B cell (primary cell): ENCODE results near the gene CHST11. TPM values are rescaled to one million over a fixed set of nuclear protein-coding genes. Genes with fewer than 3 reads are reported as not detected.

Experiments used
- ATAC-seq: fragments of 200-7000 bp; cut with Tn5 transposase; one replicate; pipeline ENCODE4 v1.10.0; 2021; ENCODE audit warnings: low read depth, mild to moderate bottlenecking, moderate number of reproducible peaks, moderate library complexity
- CTCF ChIA-PET: fragments of 350-600 bp; sonication (Branson Sonifier 250); formaldehyde crosslinking; loops from one replicate; lab custom pipeline; 2021; ENCODE audit warnings: antibody characterized with exemption, inconsistent platforms; lab: Charles Lee
- POLR2A ChIA-PET: fragments of 350-600 bp; sonication (Branson Sonifier 250); formaldehyde crosslinking; loops from one replicate; lab custom pipeline; 2021; ENCODE audit warnings: antibody characterized with exemption; lab: Charles Lee
- DNase-seq: peaks from one replicate; pipeline ENCODE4 v3.0.0; 2013
- H2AFZ ChIP-seq: 2 replicates; pipeline ENCODE4 v1.6.1; 2012; ENCODE audit warnings: mild to moderate bottlenecking, low read depth, low read length; ENCODE audit not compliant: insufficient read depth, poor library complexity, severe bottlenecking
- H3K27ac ChIP-seq, 2 donors: 1 replicate in 1 of 2; 2 replicates in 1 of 2; pipeline ENCODE4 v1.5.1; 2012 to 2013; ENCODE audit warnings: low read length in 2 of 2, mild to moderate bottlenecking in 2 of 2, moderate library complexity in 1 of 2
- H3K27me3 ChIP-seq, 4 experiments: fragments of 200-600 bp in 1 of 4; sonication (generic) in 1 of 4; replicated peaks in 1 of 4; 1 replicate in 2 of 4; 2 replicates in 2 of 4; pipeline versions ENCODE4 v1.6.1 to v1.7.0; 2013 to 2016; ENCODE audit warnings: low read length in 3 of 4, mild to moderate bottlenecking in 2 of 4, mixed read lengths in 1 of 4, moderate library complexity in 1 of 4; ENCODE audit not compliant: insufficient read depth in 4 of 4, control insufficient read depth in 3 of 4; ENCODE audit errors: control extremely low read depth in 1 of 4
- H3K36me3 ChIP-seq, 2 experiments: replicated peaks in 1 of 2; 1 replicate in 1 of 2; 2 replicates in 1 of 2; pipeline versions ENCODE4 v1.6.1 to v1.7.1; 2013; ENCODE audit warnings: low read length in 1 of 2; ENCODE audit not compliant: insufficient read depth in 2 of 2, control insufficient read depth in 1 of 2; ENCODE audit errors: control extremely low read depth in 1 of 2, extremely low read depth in 1 of 2
- H3K4me1 ChIP-seq, 2 donors: fragments of 200-600 bp in 1 of 2; sonication (generic) in 1 of 2; 1 replicate in 1 of 2; 2 replicates in 1 of 2; pipeline versions ENCODE4 v1.5.1 to v1.6.1; 2013 to 2017; ENCODE audit warnings: low read length in 2 of 2; ENCODE audit not compliant: control insufficient read depth in 2 of 2, insufficient read depth in 2 of 2
- H3K4me2 ChIP-seq: replicated peaks from 2 replicates; pipeline ENCODE3; 2012; ENCODE audit warnings: mild to moderate bottlenecking, low read depth, low read length; ENCODE audit not compliant: poor library complexity, severe bottlenecking
- H3K4me3 ChIP-seq, 5 experiments: fragments of 200-600 bp in 1 of 5; sonication (generic) in 1 of 5; 1 replicate in 3 of 5; 2 replicates in 2 of 5; pipeline versions ENCODE4 v1.5.1 to v1.7.0; 2011 to 2016; ENCODE audit warnings: low read length in 4 of 5, mild to moderate bottlenecking in 4 of 5, low read depth in 2 of 5, control low read depth in 1 of 5, moderate library complexity in 1 of 5; ENCODE audit not compliant: insufficient read depth in 1 of 5; ENCODE audit errors: control extremely low read depth in 1 of 5, extremely low read depth in 1 of 5
- H3K79me2 ChIP-seq: fragments of 200-600 bp; sonication (generic); one replicate; pipeline ENCODE4 v1.6.0; 2016; ENCODE audit warnings: low read length; ENCODE audit not compliant: control insufficient read depth, insufficient read depth
- H3K9ac ChIP-seq: fragments of 200-600 bp; sonication (generic); 2 replicates; pipeline ENCODE4 v1.6.1; 2017; ENCODE audit warnings: mild to moderate bottlenecking, low read length, moderate library complexity
- H3K9me3 ChIP-seq, 3 donors: one replicate each; pipeline versions ENCODE4 v1.6.1 to v1.7.1; 2013; ENCODE audit warnings: low read length in 2 of 3; ENCODE audit not compliant: control insufficient read depth in 2 of 3, insufficient read depth in 1 of 3; ENCODE audit errors: control extremely low read depth in 1 of 3
- H4K20me1 ChIP-seq: 2 replicates; pipeline ENCODE4 v1.6.0; 2012; ENCODE audit warnings: mild to moderate bottlenecking, low read length; ENCODE audit not compliant: insufficient read depth, control insufficient read depth, poor library complexity, severe bottlenecking
- H3K27ac Mint-ChIP-seq: one replicate; pipeline ENCODE4 v1.8.0; 2021; ENCODE audit warnings: mixed read lengths
- H3K27me3 Mint-ChIP-seq: one replicate; pipeline ENCODE4 v1.8.0; 2021; ENCODE audit warnings: mixed read lengths
- H3K4me1 Mint-ChIP-seq: one replicate; pipeline ENCODE4 v1.8.0; 2021; ENCODE audit warnings: mixed read lengths
- H3K4me3 Mint-ChIP-seq: one replicate; pipeline ENCODE4 v1.8.0; 2021; ENCODE audit warnings: mixed read lengths
- H3K9me3 Mint-ChIP-seq: one replicate; pipeline ENCODE4 v1.8.0; 2022; ENCODE audit warnings: mixed read lengths; ENCODE audit not compliant: insufficient read depth
- CTCF ChIP-seq: fragments of 200-600 bp; IDR thresholded peaks from one replicate; pipeline ENCODE4 v1.8.0; 2022; ENCODE audit warnings: antibody characterized with exemption, mild to moderate bottlenecking
- EZH2 ChIP-seq: IDR thresholded peaks from 2 replicates; pipeline ENCODE4 v1.6.1; 2012; ENCODE audit warnings: borderline replicate concordance, low read depth, mild to moderate bottlenecking, moderate library complexity, low read length; ENCODE audit not compliant: insufficient read depth, poor library complexity, severe bottlenecking
- WGBS: methylation state at CpG from one replicate; pipeline ENCODE4 v1.1.5; 2013; ENCODE audit warnings: missing lambda C conversion rate; ENCODE audit not compliant: insufficient coverage; 5-methylcytosine and 5-hydroxymethylcytosine counted together
- intact Hi-C: fragments of 100-400 bp; cut with micrococcal nuclease; formaldehyde crosslinking; loops from one replicate; pipeline ENCODE4 v1.10.0; 2022
- polyA plus RNA-seq: library from polyadenylated mRNA; depleted of rRNA; stranded (reverse); fragments of >200 nt; gene quantifications from 2 replicates; pipeline ENCODE4 v1.2.3, GENCODE V29; 2012
- total RNA-seq, 2 donors: library from RNA; stranded (reverse); fragments of 120-200 nt in 1 of 2; gene quantifications; 1 replicate in 1 of 2; 2 replicates in 1 of 2; pipeline versions ENCODE4 v1.2.3 to v1.2.4, GENCODE V29; 2013 to 2022

CHST11 gene
- total and polyA plus RNA-seq, 2 donors (not counting 1 experiment from before 2014, with no cell fraction given): 46.3 to 152 TPM

GRCh38 chr12:104424955-104425354 lies 31.8 kb upstream of the CHST11 start:
- no peaks in the 10 kb centered on the region for H3K27me3 Mint-ChIP-seq
- CTCF ChIA-PET: no interaction called here

GRCh38 chr12:104425614-104426013 lies 31.1 kb upstream of the CHST11 start:
- CTCF ChIA-PET: interaction anchor here (1.5 kb wide), 2 partner anchors 9 to 44 kb away, joined by 3 to 7 read pairs; no protein-coding TSS in a partner anchor
- peaks cover 6 to 9% of the 10 kb centered on the region in 2 donors for H3K4me1 ChIP-seq
- H3K4me3 Mint-ChIP-seq: no peak overlapping the region
- POLR2A ChIA-PET: no interaction called here
- TF ChIP-seq CTCF (no peak), EZH2 (no peak)
- no peak overlapping the region for H3K27ac Mint-ChIP-seq
- H3K36me3 ChIP-seq: no peaks in the 10 kb centered on the region
- peaks cover 0 to 13% (median 9%) of the 10 kb centered on the region in 3 donors for H3K9me3 ChIP-seq
- H3K27ac ChIP-seq: no peak overlapping the region
- no peaks in the 10 kb centered on the region for H4K20me1 ChIP-seq
- no peak overlapping the region for H3K9ac ChIP-seq
- H3K27me3 ChIP-seq: no peaks in the 10 kb centered on the region
- no peak overlapping the region for H2AFZ ChIP-seq
- ATAC-seq (no peak), DNase-seq (no peak)
- H3K79me2 ChIP-seq: no peaks in the 10 kb centered on the region
- H3K27me3 Mint-ChIP-seq: no peaks in the 10 kb centered on the region
- no peak overlapping the region for H3K4me2 ChIP-seq
- WGBS: 98% methylated on average over 4 of the region's 4 CpGs
- no peak overlapping the region for H3K4me3 ChIP-seq
- intact Hi-C loops: no loop called here
- H3K4me1 Mint-ChIP-seq: peaks cover 10% of the 10 kb centered on the region
- H3K9me3 Mint-ChIP-seq: no peaks in the 10 kb centered on the region

More at GRCh38 chr12:104424955-104425354, 31.8 kb upstream of the CHST11 start:
- H3K79me2 ChIP-seq: no peaks in the 10 kb centered on the region
- H4K20me1 ChIP-seq: no peaks in the 10 kb centered on the region
- H3K36me3 ChIP-seq: no peaks in the 10 kb centered on the region
- ATAC-seq: no peak
- no CpG with 5 or more reads among the region's 1 CpG for WGBS
- no peak overlapping the region for H3K9ac ChIP-seq
- no peak overlapping the region for H3K4me3 ChIP-seq
- POLR2A ChIA-PET: no interaction called here
- peaks cover 6 to 9% of the 10 kb centered on the region in 2 donors for H3K4me1 ChIP-seq
- TF ChIP-seq EZH2 (no peak), CTCF (no peak)
- H3K27ac ChIP-seq: no peak overlapping the region
- H3K4me2 ChIP-seq: no peak overlapping the region
- peaks cover 0 to 13% (median 9%) of the 10 kb centered on the region in 3 donors for H3K9me3 ChIP-seq
- DNase-seq: no peak
- peaks cover 10% of the 10 kb centered on the region for H3K4me1 Mint-ChIP-seq
- no peak overlapping the region for H2AFZ ChIP-seq
- no peaks in the 10 kb centered on the region for H3K27me3 ChIP-seq
- no peaks in the 10 kb centered on the region for H3K9me3 Mint-ChIP-seq
- intact Hi-C loops: no loop called here
- H3K4me3 Mint-ChIP-seq: no peak overlapping the region
- H3K27ac Mint-ChIP-seq: no peak overlapping the region
